Cortex of kidney (tissue), 1 donor: ENCODE measurements around the gene OTOP3.
"Not testable (repeated sequence)": the region's sequence is repeated elsewhere in the genome, so short reads cannot be mapped to it uniquely, and the experiment has no call there.

Experiments
- DNase-seq: peaks from one replicate; lab custom pipeline; 2025; lab: John Stamatoyannopoulos, UW

OTOP3 gene

DNA sequence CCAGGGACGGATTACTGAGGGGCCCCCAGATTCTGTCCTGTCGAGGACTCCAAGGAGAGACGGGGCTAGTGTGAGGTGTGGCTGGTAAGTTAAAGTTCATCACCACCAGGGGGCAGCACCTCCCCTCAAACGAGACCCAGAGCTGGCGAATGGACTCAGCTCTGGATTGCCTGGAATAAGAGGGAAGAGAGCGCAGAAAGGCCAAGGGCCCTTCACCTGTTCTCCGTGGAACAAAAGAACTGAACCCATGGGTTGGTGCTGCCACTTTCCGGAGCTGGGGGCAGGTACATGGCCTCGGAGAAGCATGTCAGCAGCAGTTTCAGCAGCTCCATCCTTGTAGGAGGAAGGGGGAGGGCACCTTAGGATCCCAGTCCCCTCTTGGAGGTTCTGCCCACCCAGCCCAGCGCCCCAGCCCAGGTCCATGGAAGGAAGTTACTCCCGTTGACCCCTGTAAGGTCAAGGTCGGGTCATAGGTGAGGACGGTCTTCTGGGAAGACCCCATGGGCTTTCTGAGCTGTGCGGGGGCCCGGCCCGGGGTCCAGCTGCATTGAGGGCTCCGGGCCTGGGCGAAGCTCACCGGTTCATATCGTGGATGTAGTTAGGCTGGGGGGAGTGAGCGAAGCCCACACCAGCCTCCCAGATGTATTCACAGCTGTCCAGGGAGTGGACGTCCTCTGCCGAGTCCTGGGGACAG is 26.1 kb downstream of the OTOP3 start:
- no peak for DNase-seq

DNA sequence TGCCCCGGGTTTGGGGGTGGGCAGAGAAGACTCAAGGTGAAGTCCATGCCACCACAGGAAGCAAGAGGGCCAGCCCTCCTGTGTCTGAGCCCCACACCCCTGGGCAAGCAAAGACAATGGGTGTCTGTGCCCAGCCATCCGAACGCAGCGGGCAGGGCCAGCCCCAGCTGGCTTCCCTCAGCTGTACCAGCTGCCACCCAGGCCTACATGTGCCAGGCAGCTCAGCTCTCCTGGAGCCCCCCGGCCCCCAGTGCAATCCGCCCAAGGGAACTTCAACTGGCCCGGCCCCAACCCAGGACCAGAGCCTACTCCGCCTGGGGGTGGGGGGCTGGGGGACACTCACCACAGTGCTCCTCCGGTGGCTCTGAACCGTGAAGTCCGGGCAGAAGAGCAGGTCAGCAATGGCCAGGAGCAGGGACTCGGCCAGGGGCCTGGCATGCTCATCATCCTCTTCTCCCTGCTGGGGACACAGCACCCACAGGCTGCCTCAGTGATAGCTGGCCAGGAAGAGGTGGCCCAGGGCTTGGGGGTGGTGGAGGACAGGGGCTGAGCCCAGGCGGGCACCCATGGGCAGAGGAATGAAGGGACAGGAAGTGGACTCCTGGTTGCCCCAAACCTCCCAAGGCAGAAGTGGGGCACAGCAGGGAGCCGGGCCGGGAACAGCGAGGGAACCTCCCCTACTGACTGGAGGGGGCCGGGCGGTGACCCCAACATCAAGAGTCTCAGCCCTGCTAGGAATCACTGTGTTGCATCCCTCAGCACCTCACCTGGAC is 27.1 kb downstream of the OTOP3 start:
- no peak for DNase-seq

DNA sequence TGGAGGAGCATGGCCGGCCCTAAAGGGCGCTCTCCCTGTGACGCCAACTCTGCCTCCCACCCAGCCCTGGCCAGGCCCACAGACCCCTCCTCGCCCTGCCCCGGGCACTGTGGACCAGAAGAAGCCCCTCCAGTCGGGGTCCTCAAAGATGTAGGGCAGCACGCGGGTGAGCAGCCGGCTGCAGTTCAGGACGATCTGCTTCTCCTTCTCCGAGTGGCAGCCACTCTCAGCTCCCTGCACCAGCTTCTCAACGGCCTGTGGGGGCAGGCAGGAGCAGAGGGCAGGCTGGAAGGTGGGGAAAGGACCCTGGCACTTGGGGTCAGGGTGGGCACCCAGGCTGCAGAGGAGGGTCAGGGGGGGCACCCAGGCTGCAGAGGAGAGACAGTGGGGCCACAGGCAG is 28.0 kb downstream of the OTOP3 start:
- DNase-seq: no peak

DNA sequence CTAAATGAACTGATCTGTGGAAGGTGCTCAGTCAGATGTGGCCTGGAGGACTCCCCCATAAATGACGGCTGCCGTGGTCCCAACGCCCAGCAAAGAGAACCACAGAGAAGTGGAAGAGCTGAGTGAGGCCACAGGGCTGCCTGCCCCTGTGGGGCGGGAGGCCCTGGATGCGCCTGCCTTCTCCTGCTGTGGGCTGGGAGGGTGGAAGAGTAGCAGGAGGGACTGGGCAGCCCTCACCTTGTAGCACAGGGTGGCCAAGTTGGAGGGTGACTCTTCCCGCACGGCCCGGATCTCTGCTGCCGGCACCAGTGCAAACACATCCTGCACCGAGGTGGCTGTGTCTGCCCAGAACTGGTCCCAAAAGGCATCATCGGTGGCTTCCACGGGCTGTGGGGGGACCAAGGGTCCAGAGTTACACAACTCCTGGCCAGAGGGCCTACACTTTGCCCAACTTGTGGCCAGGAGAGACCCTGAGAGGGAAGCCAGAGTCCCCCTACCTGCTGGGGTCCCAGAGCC is 28.6 kb downstream of the OTOP3 start:
- no peak for DNase-seq

DNA sequence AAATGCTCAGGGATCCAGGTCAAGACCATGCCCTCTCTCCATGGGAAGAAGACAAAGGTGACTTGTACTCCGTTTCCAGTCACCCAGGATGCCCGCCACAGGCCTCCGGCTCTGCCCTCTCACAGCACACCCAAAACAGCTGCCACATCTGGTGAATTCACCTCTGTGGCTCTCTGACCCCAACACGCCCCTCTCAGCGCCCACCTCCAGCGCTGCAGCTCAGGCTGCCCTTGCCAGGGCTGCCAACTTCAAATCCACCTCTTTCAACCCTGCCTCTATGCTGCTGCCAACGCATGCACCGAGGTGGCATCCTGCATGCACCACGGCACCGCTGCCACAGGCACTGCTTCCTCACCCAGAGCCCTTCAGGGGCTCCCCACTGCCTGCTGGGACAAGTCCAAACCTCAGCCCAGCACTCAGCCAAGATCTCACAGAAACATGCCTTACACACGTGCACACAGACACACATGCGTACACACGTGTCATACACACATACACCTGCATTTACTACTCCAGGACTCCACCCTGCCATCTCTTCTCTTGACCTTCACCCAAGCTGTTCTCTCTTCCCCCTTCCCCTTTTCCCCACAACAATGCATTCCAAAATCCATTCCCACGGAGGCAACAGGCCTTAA is 29.4 kb downstream of the OTOP3 start:
- no peak for DNase-seq

DNA sequence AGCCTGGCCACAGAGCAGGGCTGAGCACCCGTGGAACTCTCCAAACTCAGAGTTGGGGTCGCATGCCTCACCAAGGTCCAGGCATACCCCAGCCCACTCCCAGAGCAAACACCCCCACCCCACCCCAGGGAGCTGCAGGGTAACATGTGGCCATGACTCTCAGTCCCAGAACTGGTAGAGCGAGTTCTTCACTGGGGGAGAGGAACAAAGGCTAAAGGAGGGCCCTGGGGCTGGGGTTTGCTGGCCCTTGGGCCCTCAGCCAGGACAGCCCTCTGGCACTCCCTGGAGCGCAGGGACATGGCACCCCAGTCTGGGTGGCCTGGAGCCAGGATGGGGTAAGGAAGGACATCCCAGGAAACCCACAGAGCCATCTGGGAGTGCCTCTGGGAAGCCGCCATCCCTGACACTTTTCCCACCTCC is 32.7 kb downstream of the OTOP3 start:
- DNase-seq: no peak

DNA sequence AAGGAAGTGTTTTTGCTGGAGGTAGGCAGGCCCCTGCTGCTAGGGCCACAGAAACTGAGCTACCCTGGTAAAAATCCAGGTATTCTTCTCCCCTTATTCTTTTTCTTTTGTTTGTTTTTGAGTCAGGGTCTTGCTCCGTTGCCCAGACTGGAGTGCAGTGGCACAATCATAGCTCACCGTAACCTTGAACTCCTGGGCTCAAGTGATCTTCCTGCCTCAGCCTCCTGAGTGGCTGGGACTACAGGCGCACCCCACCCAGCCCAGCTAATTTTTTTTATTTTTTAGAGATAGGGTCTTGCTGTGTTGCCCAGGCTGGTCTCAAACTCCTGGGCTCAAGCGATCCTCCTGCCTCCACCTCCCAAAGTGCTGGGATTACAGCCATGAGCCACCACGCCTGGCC is 33.8 kb downstream of the OTOP3 start:
- DNase-seq: not testable (repeated sequence)

DNA sequence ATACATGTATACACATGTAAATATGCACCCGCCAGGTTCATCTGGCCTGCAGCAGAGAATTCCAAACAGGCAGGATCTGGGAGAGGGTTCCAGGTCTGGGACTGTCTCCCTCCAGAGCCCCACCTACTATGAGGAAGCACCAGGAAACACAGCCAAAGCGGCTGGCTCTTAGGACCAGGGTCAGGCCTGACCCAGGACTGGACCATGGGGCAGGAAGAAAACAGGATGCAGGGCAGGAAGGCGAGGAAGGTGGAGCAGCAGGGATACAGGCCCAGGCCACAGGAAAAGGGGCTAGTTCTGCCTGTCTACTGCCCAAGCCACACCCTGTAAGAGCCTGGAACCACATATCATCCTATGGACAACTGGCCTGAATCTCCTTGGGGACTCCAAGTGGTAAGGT is 34.7 kb downstream of the OTOP3 start:
- no peak for DNase-seq

DNA sequence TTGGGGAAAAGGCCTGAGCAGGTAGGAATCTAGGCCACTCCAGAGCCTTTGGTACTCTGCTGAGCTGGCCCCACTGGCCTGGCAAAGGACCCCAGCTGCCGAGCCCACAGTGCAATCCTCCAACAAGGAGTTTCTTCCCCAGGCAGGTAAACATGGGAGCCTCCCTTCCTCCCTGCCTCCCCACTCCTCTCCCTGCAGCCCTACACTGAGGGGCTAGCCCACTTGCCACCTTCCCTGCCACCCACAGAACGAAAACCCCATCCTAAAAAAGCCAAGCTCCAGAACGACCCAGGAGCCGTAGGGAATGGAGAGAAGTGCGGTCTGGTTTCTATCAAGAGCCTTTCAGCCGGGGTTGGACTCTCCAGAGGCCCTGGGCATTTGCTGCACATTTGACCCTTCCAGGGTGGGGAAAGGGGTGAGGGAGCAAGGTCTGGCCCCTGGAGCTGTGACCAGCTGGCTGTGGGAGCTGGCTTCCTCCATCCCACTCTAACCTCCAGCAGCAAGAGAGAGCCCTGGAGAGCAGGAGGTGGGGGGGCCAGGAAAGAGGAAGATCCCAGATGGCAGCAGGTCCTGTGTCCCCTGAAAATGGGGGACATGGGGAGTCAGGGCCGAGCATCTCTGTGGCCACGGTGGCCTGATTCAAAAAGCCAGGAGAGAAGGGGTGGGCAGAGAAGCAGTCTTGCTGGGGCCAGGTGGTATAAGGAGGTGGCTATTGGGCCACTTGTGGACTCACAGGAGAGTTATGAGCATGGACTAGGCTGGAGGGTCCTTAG is 35.6 kb downstream of the OTOP3 start:
- DNase-seq: no peak

DNA sequence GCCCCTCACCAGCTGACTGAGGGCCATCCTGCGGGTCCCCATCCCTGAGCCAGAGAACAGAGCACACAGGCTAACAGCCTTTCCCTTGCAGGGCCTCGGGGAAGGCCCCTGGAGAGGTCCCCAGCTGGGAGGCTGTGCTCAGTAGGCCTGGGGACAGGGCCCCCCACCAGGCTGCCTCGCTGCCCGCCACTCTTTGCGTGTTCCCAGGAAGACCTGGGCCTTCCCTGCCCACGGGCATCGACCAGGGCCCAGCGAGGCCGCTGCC is 36.1 kb downstream of the OTOP3 start:
- DNase-seq: no peak

DNA sequence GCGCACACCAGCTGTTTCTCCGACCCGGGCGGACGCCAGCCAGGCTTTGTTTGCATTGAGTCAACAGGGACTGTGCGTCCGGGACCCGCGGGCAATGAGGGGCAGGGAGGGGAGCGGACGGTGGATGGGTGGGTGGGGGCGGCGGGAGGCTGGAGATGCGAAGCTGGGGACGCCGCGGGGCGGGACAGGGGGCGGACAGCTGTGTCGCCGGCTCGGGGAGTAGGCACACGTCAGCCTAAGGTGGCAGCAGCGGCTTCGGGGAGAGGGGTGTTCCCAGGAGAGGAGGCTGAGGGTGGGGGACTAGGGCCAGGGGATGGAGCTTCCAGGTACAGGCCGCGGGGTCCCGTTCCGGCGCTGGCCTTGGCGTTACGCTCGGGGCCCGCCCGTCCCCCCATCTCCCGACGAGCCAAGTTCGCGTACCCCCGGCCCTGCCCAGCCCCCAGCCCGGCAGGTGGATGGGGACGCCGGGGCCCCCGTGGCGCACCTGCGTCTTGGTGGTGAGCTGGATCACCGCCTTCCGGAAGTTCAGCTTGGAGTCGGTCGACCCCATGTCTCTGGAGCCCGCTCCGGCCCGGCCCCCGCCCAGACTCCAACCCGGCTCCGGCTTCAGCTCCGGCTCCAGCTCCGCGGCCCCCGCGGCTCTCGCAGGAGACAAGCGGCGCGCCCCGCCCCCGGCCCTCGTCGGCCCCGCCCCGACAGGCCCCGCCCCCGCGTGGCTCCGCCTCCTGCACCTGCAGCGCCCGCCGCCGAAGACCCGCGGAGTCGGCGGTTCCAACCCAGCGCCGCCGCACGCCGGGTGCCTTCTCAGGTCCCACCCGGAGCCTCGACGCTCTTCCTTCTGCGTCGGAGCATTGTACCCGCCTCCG is 36.6 kb downstream of the OTOP3 start, which contains the start of gene HID1:
Gene HID1 (minus strand): TSS at position 653 of the 866 bp plus-strand sequence. CDS start 103 bp downstream, at position 550.
- DNase-seq: no peak

DNA sequence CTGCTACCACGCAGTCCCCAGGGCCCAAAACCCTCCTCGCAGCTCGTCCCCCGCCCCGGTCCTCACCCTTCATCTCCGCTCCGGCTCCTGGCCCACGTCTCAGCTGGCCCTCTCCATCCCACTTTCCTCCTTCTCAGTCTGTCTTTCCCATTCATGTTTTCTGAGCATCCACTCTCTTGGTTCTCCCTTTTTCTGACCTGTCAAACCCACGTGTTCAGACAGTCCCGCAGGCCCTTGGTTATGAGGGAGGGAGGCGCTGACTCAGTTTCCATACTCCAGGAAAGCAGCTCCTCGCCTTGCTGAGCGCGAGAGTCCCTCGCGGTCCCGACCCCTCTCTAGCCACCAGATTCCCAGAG is 37.3 kb downstream of the OTOP3 start:
- no peak for DNase-seq

DNA sequence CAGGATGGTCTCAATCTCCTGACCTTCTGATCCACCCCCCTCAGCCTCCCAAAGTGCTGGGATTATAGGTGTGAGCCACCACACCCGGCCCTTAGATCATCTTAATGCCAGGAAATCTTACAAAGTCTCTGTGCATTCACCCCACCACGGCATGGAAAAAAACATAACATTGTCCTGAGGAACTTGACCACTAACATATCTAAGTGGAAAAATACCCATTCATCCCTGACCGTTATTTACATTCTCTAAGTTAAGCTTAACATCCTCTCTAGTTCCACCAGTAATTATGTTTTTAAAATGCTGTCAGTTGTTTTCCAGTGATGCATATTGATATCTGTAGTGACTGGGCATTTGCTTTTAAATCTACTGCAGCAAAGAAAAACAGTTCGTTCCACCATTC is 40.2 kb downstream of the OTOP3 start:
- no peak for DNase-seq

DNA sequence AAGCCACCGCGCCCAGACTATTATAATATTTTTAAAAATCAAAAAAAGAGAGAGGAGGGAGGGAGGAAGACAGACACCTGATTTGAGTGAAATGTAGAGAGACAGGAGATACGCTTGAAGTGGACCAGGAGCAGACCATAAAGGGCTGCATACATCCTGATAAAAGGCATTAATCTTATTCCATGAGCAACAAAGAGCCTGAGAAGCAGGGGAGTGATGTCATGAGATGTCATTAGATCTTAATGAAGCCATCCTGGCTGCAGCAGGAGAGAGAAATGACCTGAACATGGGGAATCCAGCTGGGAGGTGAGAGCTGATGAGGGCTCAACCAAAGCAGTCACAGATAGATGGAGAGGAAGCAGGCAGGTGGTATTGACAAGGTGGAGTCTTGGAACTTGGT is 42.1 kb downstream of the OTOP3 start:
- DNase-seq: no peak

DNA sequence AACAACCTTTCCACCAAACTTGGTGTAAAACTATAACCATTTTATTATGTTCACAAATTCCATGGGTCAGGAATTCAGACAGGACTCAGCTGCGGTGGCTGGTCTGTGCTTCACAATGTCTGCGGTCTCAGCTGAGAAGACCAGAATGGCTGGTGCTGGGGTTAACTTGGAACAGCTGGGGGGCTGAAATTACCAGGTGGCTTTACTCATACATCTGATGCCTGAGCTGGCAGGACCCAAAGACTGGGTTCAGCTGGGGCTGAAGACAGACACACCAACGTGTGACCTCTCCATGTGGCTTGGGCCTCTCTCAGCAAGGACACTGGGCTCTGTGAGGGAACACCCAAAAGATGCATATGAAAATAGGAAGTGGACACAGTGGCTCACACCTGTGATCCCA is 42.5 kb downstream of the OTOP3 start:
- no peak for DNase-seq

DNA sequence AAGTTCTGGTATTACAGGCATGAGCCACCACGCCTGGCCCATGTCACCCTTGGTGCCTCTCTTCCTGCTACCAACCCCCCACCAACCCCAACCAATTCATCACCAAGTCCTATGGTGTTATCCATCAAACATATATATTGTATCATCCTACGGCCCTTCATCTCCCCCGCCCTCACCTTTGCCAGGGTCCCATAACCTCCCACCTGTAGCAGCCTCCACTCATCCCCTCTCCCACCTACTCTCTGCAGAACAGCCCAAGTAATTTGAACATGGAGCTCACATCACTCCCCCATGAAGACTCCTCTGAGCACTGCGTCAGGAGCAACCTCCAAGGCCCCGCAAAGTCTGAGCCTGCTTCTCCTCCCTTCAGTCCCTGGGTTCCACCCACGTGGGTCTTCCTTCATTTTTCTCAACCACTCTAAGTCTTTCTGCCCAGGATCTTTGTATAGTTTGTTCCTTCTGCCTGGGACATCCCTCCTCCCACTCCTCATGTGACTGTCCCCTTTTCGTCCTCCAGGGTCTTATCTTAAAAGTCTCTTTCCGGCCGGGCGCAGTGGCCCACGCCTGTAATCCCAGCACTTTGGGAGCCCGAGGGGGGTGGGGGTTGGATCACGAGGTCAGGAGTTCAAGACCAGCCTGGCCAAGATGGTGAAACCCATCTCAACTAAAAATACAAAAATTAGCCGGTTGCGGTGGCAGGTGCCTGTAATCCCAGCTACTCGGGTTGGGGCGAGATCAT is 43.9 kb downstream of the OTOP3 start:
- no peak for DNase-seq

DNA sequence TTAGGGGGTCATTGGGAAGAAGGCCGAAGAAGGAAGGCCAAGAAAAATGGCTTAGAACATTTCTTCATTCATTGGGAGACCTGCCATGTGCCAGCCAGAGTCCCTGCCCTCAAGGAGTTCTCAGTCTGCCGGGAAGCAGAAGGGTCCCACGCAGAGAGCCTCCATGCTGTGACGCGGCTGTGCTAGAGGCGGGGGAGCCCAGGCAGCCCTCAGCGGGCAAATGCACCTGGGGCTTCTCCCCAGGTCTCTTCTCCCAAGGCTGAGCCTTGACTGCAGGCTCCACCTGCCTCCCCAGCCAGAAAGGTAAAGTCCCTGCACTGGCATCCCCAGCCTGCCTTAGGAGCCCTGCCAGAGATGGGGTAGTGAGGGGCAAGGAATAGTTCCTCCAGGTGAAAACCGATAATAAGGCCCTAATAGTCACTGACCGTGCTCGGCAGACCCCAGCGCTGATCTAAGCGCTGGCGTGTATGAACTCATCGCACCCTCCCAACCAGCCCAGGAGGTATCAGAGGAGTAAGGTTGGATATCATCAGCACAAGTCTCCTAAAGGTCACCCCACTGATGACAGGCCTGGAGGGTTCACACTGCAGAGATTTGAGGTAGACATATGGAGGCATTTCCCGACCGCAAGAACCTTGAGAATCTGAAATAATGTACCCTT is 45.8 kb downstream of the OTOP3 start:
- no peak for DNase-seq

DNA sequence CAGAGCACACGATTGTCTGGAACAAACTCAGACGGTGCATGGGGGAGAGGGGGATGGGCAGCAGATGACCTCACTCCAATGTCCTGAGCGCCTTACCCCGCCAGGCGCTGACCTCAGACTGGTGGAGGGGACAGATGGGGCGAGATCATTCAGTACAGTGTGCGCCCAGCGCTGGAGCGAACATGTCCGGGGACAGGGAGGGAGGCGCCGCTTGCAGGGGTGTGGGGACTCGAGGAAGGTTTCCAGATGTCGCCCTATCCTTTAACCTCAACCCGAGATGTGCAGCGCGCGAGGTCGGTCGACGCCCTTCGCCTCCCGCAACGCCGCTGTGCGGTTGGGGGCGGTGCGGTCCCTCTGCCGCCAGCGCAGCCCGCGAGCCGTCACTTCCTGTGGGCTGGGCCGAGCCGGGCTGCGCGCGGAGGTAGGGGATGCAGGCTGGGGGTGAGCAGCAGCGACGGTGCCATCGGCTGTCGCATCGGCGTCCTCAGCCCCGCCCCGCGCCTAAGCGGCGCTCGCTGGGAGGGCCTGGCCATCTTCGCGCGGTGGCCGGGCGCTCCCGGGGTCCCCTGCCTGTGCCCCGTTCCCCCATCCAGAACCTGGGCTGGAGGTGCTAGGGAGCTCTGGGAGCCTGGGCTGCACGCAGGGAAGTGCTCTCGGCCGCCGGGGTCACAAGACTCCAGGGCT is 46.4 kb downstream of the OTOP3 start:
- no peak for DNase-seq

DNA sequence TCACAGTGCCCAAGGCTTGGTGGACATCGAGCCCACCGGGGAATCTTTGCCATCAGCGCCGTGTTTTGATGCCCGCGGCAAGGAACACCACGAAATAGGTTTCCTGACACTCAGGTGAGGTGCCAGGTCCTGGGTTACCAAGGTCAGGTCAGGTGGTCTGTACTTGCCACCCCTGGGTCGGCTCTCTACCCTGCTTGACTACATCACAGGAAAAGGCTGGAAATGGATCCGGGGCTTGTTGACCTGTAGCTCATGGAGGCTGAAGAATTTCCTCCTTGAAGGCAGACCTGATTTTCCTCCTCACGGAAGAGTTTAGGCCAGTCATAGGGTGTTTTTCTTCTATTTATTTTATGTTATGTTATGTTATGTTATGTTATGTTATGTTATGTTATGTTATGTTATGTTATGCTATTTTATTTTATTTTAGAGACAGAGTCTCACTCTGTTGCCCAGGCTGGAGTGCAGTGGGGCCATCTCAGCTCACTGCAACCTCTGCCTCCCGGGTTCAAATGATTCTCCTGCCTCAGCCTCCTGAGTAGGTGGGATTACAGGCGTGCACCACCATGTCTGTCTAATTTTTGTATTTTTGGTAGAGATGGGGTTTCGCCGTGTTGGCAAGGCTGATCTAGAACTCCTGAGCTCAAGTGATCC is 47.1 kb downstream of the OTOP3 start:
- DNase-seq: not testable (repeated sequence)
